OCI-LY7 (cell line): Measurements from ENCODE around the gene HDGFL1. TPM values are rescaled to one million over a fixed set of nuclear protein-coding genes. Genes with fewer than 3 reads are reported as not detected.

Experiments used
- BruUV-seq: library from RNA; stranded (reverse); fragments of 400-500 nt; replicated peaks from 2 replicates; lab custom pipeline; 2021; lab: Mats Ljungman, UMichigan
- CTCF ChIA-PET: fragments of 300-600 bp; sonication (Branson Sonifier 250); formaldehyde crosslinking; loops from one replicate; lab custom pipeline; 2022; ENCODE audit warnings: antibody characterized with exemption; ENCODE audit not compliant: unreplicated experiment; lab: Charles Lee
- POLR2A ChIA-PET: fragments of 300-600 bp; sonication (Branson Sonifier 250); formaldehyde crosslinking; loops from one replicate; lab custom pipeline; 2022; ENCODE audit warnings: antibody characterized with exemption; lab: Charles Lee
- DNase-seq: peaks from one replicate; pipeline ENCODE4 v3.0.0-alpha.2; 2015; ENCODE audit warnings: low spot score
- H2AFZ ChIP-seq: fragments of 200-600 bp; sonication (generic), shearing (Covaris generic); 2 replicates; pipeline ENCODE4 v1.6.1; 2014; ENCODE audit warnings: mild to moderate bottlenecking, antibody characterized with exemption, low read length, moderate library complexity
- H3K27ac ChIP-seq: fragments of 200-600 bp; sonication (generic); 2 replicates; pipeline ENCODE4 v1.5.1; 2014; ENCODE audit warnings: mixed run types, low read depth, mild to moderate bottlenecking, moderate library complexity, low read length, inconsistent platforms; ENCODE audit not compliant: poor library complexity, severe bottlenecking
- H3K36me3 ChIP-seq: fragments of 200-600 bp; sonication (generic); 2 replicates; pipeline ENCODE4 v1.6.1; 2014; ENCODE audit warnings: mild to moderate bottlenecking, antibody characterized with exemption, low read length, moderate library complexity, mixed read lengths; ENCODE audit not compliant: insufficient read depth
- H3K4me1 ChIP-seq: fragments of 200-600 bp; sonication (generic); 2 replicates; pipeline ENCODE4 v1.5.1; 2014; ENCODE audit warnings: mild to moderate bottlenecking, low read length; ENCODE audit not compliant: insufficient read depth, poor library complexity, severe bottlenecking
- H3K4me2 ChIP-seq: fragments of 200-600 bp; sonication (generic); 2 replicates; pipeline ENCODE4 v1.6.1; 2014; ENCODE audit warnings: mild to moderate bottlenecking, low read length
- H3K4me3 ChIP-seq: fragments of 200-600 bp; sonication (generic); 2 replicates; pipeline ENCODE4 v1.5.1; 2014; ENCODE audit warnings: mild to moderate bottlenecking, low read depth, low read length; ENCODE audit not compliant: poor library complexity, severe bottlenecking
- H3K79me2 ChIP-seq: fragments of 200-600 bp; sonication (generic); 2 replicates; pipeline ENCODE4 v1.6.1; 2016; ENCODE audit warnings: low read depth, mild to moderate bottlenecking, low read length, moderate library complexity, mixed read lengths; ENCODE audit not compliant: insufficient read depth
- H3K9me2 ChIP-seq: fragments of 200-600 bp; sonication (generic); 2 replicates; pipeline ENCODE4 v1.6.1; 2016; ENCODE audit warnings: mild to moderate bottlenecking, low read length, mixed read lengths; ENCODE audit not compliant: insufficient read depth
- H3K9me3 ChIP-seq: fragments of 200-600 bp; sonication (generic); 2 replicates; pipeline ENCODE4 v1.6.1; 2014; ENCODE audit warnings: mild to moderate bottlenecking, mixed run types, low read length, mixed read lengths
- H4K20me1 ChIP-seq: fragments of 200-600 bp; sonication (generic); 2 replicates; pipeline ENCODE4 v1.6.1; 2014; ENCODE audit warnings: mild to moderate bottlenecking, antibody characterized with exemption, low read length, moderate library complexity, mixed read lengths; ENCODE audit not compliant: insufficient read depth
- EZH2phosphoT487 ChIP-seq: fragments of 200-600 bp; sonication (generic); IDR thresholded peaks from 2 replicates; pipeline ENCODE4 v1.6.1; 2018; ENCODE audit warnings: low read depth, borderline replicate concordance, mild to moderate bottlenecking, mixed run types, antibody characterized with exemption, low read length, moderate library complexity, mixed read lengths
- intact Hi-C: fragments of 100-400 bp; cut with micrococcal nuclease; formaldehyde crosslinking; loops from one replicate; pipeline ENCODE4 v1.10.0; 2022; ENCODE audit not compliant: unreplicated experiment
- total RNA-seq, 2 experiments: library from RNA; depleted of rRNA in 1 of 2; stranded (reverse); fragments of >200 nt in 1 of 2; shearing (Covaris generic) in 1 of 2; gene quantifications; 2 replicates each; pipeline ENCODE4 v1.2.3, GENCODE V29; 2014 to 2022
- TF ChIP-seq, protein P1 (sequence below): fragments of 200-600 bp; sonication (generic); conservative IDR thresholded peaks from 2 replicates; pipeline ENCODE4 v1.5.1; 2014; ENCODE audit warnings: mild to moderate bottlenecking, antibody characterized with exemption, low read length, moderate library complexity, mixed read lengths

Gene HDGFL1
- total RNA-seq, 2 experiments from 2014 or later = not detected

DNA sequence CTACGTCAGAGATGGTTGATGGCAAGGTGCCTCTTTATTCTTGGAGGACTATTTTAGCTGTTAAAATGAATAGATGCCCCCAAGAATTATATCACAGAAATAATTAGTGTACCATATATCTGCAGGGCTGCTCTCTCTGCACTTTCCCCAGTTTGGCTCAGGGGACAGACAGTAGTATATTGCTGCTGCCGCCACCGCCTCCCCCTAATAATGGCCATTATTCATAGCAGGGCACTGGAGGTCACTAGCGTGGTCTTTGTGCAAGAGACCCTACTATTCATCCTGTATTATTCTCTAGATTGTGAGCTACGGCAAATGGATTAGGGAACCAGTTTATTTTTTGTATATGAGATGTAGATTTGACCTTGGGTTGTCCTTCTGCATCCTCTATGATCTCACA lies 11.0 kb downstream of the HDGFL1 start:
- Histone ChIP-seq H3K9me3 (no peaks in the 10 kb centered on the region), H3K4me1 (no peaks in the 10 kb centered on the region), H3K79me2 (no peaks in the 10 kb centered on the region), H3K4me3 (no peak overlapping the region), H3K4me2 (no peak overlapping the region), H3K27ac (no peak overlapping the region), H4K20me1 (no peaks in the 10 kb centered on the region), H2AFZ (no peak overlapping the region), H3K9me2 (no peaks in the 10 kb centered on the region), H3K36me3 (no peaks in the 10 kb centered on the region)
- ChIA-PET CTCF (no interaction called here), POLR2A (interaction anchor here (0.6 kb wide), 1 partner anchor 327 kb away, joined by 3 read pairs; no protein-coding TSS in a partner anchor)
- intact Hi-C loops = no loop called here
- no peak for DNase-seq
- no TSS peak for BruUV-seq
- no peak for TF ChIP-seq EZH2phosphoT487
- TF ChIP-seq, protein P1, sequence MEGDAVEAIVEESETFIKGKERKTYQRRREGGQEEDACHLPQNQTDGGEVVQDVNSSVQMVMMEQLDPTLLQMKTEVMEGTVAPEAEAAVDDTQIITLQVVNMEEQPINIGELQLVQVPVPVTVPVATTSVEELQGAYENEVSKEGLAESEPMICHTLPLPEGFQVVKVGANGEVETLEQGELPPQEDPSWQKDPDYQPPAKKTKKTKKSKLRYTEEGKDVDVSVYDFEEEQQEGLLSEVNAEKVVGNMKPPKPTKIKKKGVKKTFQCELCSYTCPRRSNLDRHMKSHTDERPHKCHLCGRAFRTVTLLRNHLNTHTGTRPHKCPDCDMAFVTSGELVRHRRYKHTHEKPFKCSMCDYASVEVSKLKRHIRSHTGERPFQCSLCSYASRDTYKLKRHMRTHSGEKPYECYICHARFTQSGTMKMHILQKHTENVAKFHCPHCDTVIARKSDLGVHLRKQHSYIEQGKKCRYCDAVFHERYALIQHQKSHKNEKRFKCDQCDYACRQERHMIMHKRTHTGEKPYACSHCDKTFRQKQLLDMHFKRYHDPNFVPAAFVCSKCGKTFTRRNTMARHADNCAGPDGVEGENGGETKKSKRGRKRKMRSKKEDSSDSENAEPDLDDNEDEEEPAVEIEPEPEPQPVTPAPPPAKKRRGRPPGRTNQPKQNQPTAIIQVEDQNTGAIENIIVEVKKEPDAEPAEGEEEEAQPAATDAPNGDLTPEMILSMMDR = no peak

DNA sequence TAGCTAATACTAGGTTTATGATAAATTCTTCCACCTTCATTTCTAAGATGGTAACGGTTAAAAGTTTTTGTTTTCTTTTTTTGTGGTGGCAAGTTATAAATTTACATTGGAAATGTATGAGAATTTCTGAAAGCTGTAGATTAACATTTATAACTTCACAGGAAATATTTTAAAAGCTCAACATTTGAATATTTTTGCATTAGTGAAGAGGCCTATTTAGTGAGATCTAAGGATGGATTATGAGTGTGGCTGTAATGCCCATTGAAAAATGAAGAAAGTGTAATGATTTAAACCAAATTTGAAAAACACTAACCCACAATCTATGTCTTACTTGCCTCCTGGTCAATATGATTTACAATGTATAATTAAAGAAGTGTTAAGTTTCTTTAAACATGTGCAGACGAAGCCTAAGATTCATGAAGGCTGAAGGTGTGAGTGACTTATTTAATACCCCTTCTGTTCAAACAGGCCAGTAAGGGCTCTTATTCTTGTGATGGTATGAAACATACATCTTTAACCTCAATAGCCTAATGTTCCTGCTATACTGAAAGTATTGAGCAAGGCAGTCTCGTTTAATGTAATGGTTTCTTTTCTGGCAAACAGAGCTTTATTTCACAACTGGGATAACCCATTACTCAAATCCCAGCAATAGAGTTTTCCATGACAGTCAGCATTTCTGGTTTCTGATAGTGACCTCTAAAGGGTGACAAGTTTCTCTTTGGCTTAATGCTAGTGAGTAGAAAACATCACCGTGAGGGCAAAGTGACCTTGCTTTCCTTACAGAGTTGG lies 13.2 kb downstream of the HDGFL1 start:
- intact Hi-C loops = no loop called here
- BruUV-seq = no TSS peak

More for the DNA sequence above, 13.2 kb downstream of the HDGFL1 start:
- no peaks in the 10 kb centered on the region for H3K79me2 ChIP-seq
- H3K4me3 ChIP-seq = no peak overlapping the region
- DNase-seq = no peak
- H4K20me1 ChIP-seq = no peaks in the 10 kb centered on the region
- H3K9me2 ChIP-seq = no peaks in the 10 kb centered on the region
- no peak for TF ChIP-seq EZH2phosphoT487
- TF ChIP-seq, protein P1 = no peak
- no peaks in the 10 kb centered on the region for H3K4me1 ChIP-seq
- CTCF ChIA-PET = no interaction called here
- H3K36me3 ChIP-seq = no peaks in the 10 kb centered on the region
- POLR2A ChIA-PET = interaction anchor here (1.7 kb wide), 1 partner anchor 23 kb away, joined by 4 read pairs; no protein-coding TSS in a partner anchor
- H3K9me3 ChIP-seq = no peaks in the 10 kb centered on the region
- H3K4me2 ChIP-seq = no peak overlapping the region
- H2AFZ ChIP-seq = no peak overlapping the region
- no peak overlapping the region for H3K27ac ChIP-seq
